ENCODE measurements around the gene DMD. TPM values are rescaled to one million over a fixed set of nuclear protein-coding genes. Genes with fewer than 3 reads are reported as not detected.

DMD gene
- total and polyA plus RNA-seq, 2 donors from 2014 or later = 4.2 to 17.9 TPM

DNA sequence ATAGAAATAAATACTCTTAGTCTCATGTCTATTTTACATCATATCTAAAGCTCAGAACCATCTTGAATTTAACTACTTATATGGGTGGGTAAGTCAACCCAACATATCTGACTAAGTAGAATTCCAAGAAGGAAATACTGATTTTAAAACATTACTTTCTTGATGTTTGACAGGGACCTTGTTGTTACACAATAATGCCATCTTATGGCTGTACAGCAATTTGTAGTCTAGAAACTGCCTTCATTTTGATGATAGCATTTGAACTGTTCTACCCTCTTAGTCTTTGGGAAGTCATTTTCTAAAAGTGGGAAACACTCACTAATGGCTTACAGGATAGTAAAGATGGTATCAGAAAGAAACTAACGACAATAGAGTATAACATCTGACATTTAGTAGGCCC lies 929.5 kb downstream of the DMD start:
- Histone ChIP-seq H3K9me3 (ENCODE audit: control insufficient read depth in 2 of 3, insufficient read depth in 1 of 3, low read length in 3 of 3) (no peaks in the 10 kb centered on the region), H3K27me3 (ENCODE audit: control insufficient read depth, insufficient read depth, low read length) (no peaks in the 10 kb centered on the region), H3K4me3 (ENCODE audit: low read length in 3 of 3) (no peak overlapping the region), H3K9ac (ENCODE audit: low read length in 3 of 3) (no peak overlapping the region), H3K4me1 (ENCODE audit: control insufficient read depth in 2 of 3, insufficient read depth in 2 of 3, low read depth in 1 of 3, low read length in 3 of 3) (no peaks in the 10 kb centered on the region), H3K36me3 (ENCODE audit: control insufficient read depth in 2 of 3, insufficient read depth in 3 of 3, low read length in 3 of 3) (no peaks in the 10 kb centered on the region), H3K27ac (ENCODE audit: low read depth in 2 of 2, low read length in 2 of 2) (no peak overlapping the region)
- intact Hi-C loops (cut with DNase I) = no loop called here
- DNase-seq (no peak), FAIRE-seq (no peak)
- TF ChIP-seq, protein P1, sequence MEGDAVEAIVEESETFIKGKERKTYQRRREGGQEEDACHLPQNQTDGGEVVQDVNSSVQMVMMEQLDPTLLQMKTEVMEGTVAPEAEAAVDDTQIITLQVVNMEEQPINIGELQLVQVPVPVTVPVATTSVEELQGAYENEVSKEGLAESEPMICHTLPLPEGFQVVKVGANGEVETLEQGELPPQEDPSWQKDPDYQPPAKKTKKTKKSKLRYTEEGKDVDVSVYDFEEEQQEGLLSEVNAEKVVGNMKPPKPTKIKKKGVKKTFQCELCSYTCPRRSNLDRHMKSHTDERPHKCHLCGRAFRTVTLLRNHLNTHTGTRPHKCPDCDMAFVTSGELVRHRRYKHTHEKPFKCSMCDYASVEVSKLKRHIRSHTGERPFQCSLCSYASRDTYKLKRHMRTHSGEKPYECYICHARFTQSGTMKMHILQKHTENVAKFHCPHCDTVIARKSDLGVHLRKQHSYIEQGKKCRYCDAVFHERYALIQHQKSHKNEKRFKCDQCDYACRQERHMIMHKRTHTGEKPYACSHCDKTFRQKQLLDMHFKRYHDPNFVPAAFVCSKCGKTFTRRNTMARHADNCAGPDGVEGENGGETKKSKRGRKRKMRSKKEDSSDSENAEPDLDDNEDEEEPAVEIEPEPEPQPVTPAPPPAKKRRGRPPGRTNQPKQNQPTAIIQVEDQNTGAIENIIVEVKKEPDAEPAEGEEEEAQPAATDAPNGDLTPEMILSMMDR (IDR thresholded peaks at IDR 0.05; ENCODE audit: borderline replicate concordance, extremely low read depth, insufficient read depth) = no peak

DNA sequence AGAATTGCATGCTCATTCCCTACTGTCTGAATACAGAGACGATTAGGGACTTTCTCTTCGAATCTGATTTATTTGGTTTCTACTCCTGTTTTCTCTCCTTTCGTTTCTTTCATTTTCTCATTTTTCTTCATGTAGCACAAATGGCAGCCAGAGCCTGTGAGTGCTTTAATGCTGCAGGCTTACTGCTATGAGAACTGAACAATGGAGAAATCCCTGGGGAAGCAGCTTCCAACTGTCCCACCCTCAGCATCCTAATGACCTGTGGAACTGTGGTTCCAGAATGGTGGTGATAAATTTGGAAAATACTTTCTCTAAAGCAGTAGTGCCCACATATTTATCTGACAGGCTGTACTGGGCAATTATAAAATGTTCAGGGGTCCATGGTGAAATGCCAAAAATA lies 930.4 kb downstream of the DMD start:
- Histone ChIP-seq H3K36me3 (ENCODE audit: control insufficient read depth in 2 of 3, insufficient read depth in 3 of 3, low read length in 3 of 3) (no peaks in the 10 kb centered on the region), H3K9ac (ENCODE audit: low read length in 3 of 3) (no peak overlapping the region), H3K4me3 (ENCODE audit: low read length in 3 of 3) (no peak overlapping the region), H3K9me3 (ENCODE audit: control insufficient read depth in 2 of 3, insufficient read depth in 1 of 3, low read length in 3 of 3) (no peaks in the 10 kb centered on the region), H3K27me3 (ENCODE audit: control insufficient read depth, insufficient read depth, low read length) (no peaks in the 10 kb centered on the region), H3K27ac (ENCODE audit: low read depth in 2 of 2, low read length in 2 of 2) (no peak overlapping the region), H3K4me1 (ENCODE audit: control insufficient read depth in 2 of 3, insufficient read depth in 2 of 3, low read depth in 1 of 3, low read length in 3 of 3) (no peaks in the 10 kb centered on the region)
- no peak for DNase-seq
- TF ChIP-seq, protein P1 (IDR thresholded peaks at IDR 0.05; ENCODE audit: borderline replicate concordance, extremely low read depth, insufficient read depth) = no peak
- FAIRE-seq = no peak
- intact Hi-C loops (cut with DNase I) = no loop called here

DNA sequence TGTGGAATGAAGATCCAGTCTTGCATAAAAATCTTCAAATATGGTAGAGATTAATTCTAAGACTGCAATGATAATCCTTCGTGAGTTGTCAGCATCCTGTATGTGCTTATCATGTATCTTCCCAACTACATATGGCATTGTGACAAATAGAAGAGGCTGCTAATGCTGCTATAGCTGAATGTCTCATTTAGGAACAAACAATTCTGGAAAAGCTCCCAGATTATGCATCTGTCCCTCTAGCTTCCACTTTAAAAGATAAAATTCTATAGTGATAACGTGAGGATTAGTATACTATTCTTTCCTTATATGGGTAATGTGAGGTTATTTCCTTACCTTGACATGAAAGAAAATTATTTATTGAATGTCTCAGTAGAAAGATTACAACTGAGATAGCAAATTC lies 930.9 kb downstream of the DMD start:
- H3K9ac ChIP-seq (ENCODE audit: low read length in 3 of 3) = no peak overlapping the region
- intact Hi-C loops (cut with DNase I) = no loop called here
- DNase-seq = no peak
- no peaks in the 10 kb centered on the region for H3K4me1 ChIP-seq (ENCODE audit: control insufficient read depth in 2 of 3, insufficient read depth in 2 of 3, low read depth in 1 of 3, low read length in 3 of 3)
- no peaks in the 10 kb centered on the region for H3K27me3 ChIP-seq (ENCODE audit: control insufficient read depth, insufficient read depth, low read length)
- no peak overlapping the region for H3K27ac ChIP-seq (ENCODE audit: low read depth in 2 of 2, low read length in 2 of 2)
- H3K36me3 ChIP-seq (ENCODE audit: control insufficient read depth in 2 of 3, insufficient read depth in 3 of 3, low read length in 3 of 3) = no peaks in the 10 kb centered on the region
- TF ChIP-seq, protein P1 (IDR thresholded peaks at IDR 0.05; ENCODE audit: borderline replicate concordance, extremely low read depth, insufficient read depth) = no peak
- no peak for FAIRE-seq
- H3K9me3 ChIP-seq (ENCODE audit: control insufficient read depth in 2 of 3, insufficient read depth in 1 of 3, low read length in 3 of 3) = no peaks in the 10 kb centered on the region
- H3K4me3 ChIP-seq (ENCODE audit: low read length in 3 of 3) = no peak overlapping the region

DNA sequence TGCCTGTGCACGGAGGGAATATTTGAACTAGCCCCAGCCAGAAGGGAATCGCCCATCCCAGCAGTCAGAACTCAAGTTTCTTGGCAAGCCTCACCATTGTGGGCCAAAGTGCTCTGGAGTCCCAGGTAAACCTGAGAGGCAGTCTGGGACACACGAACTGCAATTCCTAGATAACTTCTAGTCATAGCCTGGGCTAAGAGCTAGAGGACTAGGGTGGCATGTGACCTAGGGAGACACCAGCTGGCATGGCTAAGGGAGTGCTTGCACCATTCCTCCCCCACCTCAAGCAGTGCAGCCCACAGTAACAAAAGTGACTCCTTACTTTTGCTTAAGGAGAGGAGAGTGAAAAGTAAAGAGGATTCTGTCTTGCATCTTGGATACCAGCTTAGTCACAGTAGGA lies 935.2 kb downstream of the DMD start:
- Histone ChIP-seq H3K9me3 (ENCODE audit: control insufficient read depth in 2 of 3, insufficient read depth in 1 of 3, low read length in 3 of 3) (no peaks in the 10 kb centered on the region), H3K36me3 (ENCODE audit: control insufficient read depth in 2 of 3, insufficient read depth in 3 of 3, low read length in 3 of 3) (no peaks in the 10 kb centered on the region), H3K27me3 (ENCODE audit: control insufficient read depth, insufficient read depth, low read length) (no peaks in the 10 kb centered on the region), H3K4me1 (ENCODE audit: control insufficient read depth in 2 of 3, insufficient read depth in 2 of 3, low read depth in 1 of 3, low read length in 3 of 3) (no peaks in the 10 kb centered on the region), H3K27ac (ENCODE audit: low read depth in 2 of 2, low read length in 2 of 2) (no peak overlapping the region), H3K9ac (ENCODE audit: low read length in 3 of 3) (no peak overlapping the region), H3K4me3 (ENCODE audit: low read length in 3 of 3) (no peak overlapping the region)
- intact Hi-C loops (cut with DNase I) = no loop called here
- TF ChIP-seq, protein P1 (IDR thresholded peaks at IDR 0.05; ENCODE audit: borderline replicate concordance, extremely low read depth, insufficient read depth) = no peak
- DNase-seq = no peak
- FAIRE-seq = no peak

All from kidney (tissue), 14 donors.